HepG2 (cell line): ENCODE data around the gene OR11A1. TPM values are rescaled to one million over a fixed set of nuclear protein-coding genes. Genes with fewer than 3 reads are reported as not detected.

Experiments used
- ATAC-seq: fragments of 200-7000 bp; cut with Tn5 transposase; 3 replicates; pipeline ENCODE4 v1.9.1; 2020; ENCODE audit warnings: mild to moderate bottlenecking, moderate library complexity
- BruUV-seq: library from RNA; stranded (reverse); fragments of 400-500 nt; replicated peaks from 2 replicates; lab custom pipeline; 2021; lab: Mats Ljungman, UMichigan
- CTCF ChIA-PET: fragments of 300-600 bp; formaldehyde crosslinking; extraction: SDS; loops from one replicate; lab custom pipeline; 2021; ENCODE audit warnings: low total read pairs, inconsistent platforms, low intra/inter-chr PET ratio; lab: Yijun Ruan, JAX
- POLR2A ChIA-PET: fragments of 350-600 bp; sonication (Branson Sonifier 250); formaldehyde crosslinking; loops from one replicate; lab custom pipeline; 2020; ENCODE audit warnings: antibody characterized with exemption, inconsistent platforms; lab: Yijun Ruan, JAX
- DNase-seq: peaks from one replicate; pipeline ENCODE4 v3.0.0-alpha.2; 2015; ENCODE audit warnings: low spot score
- FAIRE-seq: peaks from 3 replicates; lab custom pipeline; 2011; peaks lifted over from hg19 to GRCh38; lab: Jason Lieb, UNC
- H2AFZ ChIP-seq: one replicate; pipeline ENCODE4 v1.6.1; 2011; ENCODE audit warnings: low read length, inconsistent platforms
- H3K27ac ChIP-seq: fragments of 300-600 bp; 3 replicates; pipeline ENCODE4 v1.8.0; 2011; ENCODE audit warnings: mixed run types, mild to moderate bottlenecking, mixed read lengths, low read length, inconsistent platforms; ENCODE audit not compliant: insufficient read depth; ENCODE audit errors: extremely low read length
- H3K27me3 ChIP-seq, 2 experiments: fragments of 200-600 bp in 1 of 2; 2 replicates in 1 of 2; 3 replicates in 1 of 2; pipeline versions ENCODE4 v1.6.0 to v1.8.0; 2011; ENCODE audit warnings: low read length in 2 of 2, mild to moderate bottlenecking in 2 of 2, moderate library complexity in 2 of 2, inconsistent platforms in 1 of 2; ENCODE audit not compliant: insufficient read depth in 2 of 2, control insufficient read depth in 1 of 2
- H3K36me3 ChIP-seq, 2 experiments: fragments of 200-600 bp in 1 of 2; replicated peaks in 1 of 2; 2 replicates in 1 of 2; 3 replicates in 1 of 2; pipeline versions ENCODE4 v1.5.1 to v1.8.0; 2011; ENCODE audit warnings: low read length in 2 of 2, inconsistent platforms in 1 of 2; ENCODE audit not compliant: insufficient read depth in 2 of 2, control insufficient read depth in 1 of 2
- H3K4me1 ChIP-seq: 2 replicates; pipeline ENCODE4 v1.5.1; 2012; ENCODE audit warnings: low read length, inconsistent platforms; ENCODE audit not compliant: insufficient read depth
- H3K4me2 ChIP-seq: 2 replicates; pipeline ENCODE4 v1.6.0; 2011; ENCODE audit warnings: low read depth, low read length, inconsistent platforms
- H3K4me3 ChIP-seq, 3 experiments: fragments of 200-600 bp in 1 of 3; sonication (generic), shearing (Covaris generic) in 1 of 3; replicated peaks in 1 of 3; 2 replicates each; pipeline ENCODE4 v1.5.1; 2011 to 2016; ENCODE audit warnings: low read length in 3 of 3, inconsistent platforms in 2 of 3, low read depth in 2 of 3, mild to moderate bottlenecking in 2 of 3, control low read depth in 1 of 3, mixed read lengths in 1 of 3; ENCODE audit not compliant: insufficient read depth in 1 of 3
- H3K79me2 ChIP-seq: one replicate; pipeline ENCODE4 v1.6.1; 2011; ENCODE audit warnings: low read length, inconsistent platforms; ENCODE audit not compliant: insufficient read depth
- H3K9ac ChIP-seq: 2 replicates; pipeline ENCODE4 v1.6.0; 2011; ENCODE audit warnings: mild to moderate bottlenecking, low read depth, low read length, inconsistent platforms; ENCODE audit not compliant: insufficient read depth
- H3K9me3 ChIP-seq: 2 replicates; pipeline ENCODE4 v1.5.1; 2012; ENCODE audit warnings: mild to moderate bottlenecking, low read length
- H4K20me1 ChIP-seq: 2 replicates; pipeline ENCODE4 v1.6.0; 2011; ENCODE audit warnings: inconsistent platforms, mild to moderate bottlenecking, low read length, moderate library complexity; ENCODE audit not compliant: insufficient read depth
- DMAP1 ChIP-seq: IDR thresholded peaks from 2 replicates; pipeline ENCODE4 v1.6.1; 2016
- ELK4 ChIP-seq: sonication (generic); formaldehyde crosslinking; IDR thresholded peaks from 2 replicates; pipeline ENCODE4 v1.9.0; 2021; ENCODE audit warnings: missing genetic modification reagents, borderline replicate concordance
- GATAD1 ChIP-seq: IDR thresholded peaks from 2 replicates; pipeline ENCODE4 v1.6.1; 2016; ENCODE audit warnings: missing genetic modification reagents, missing compliant biosample characterization
- NAIF1 ChIP-seq: sonication (generic); formaldehyde crosslinking; IDR thresholded peaks from 2 replicates; pipeline ENCODE4 v1.5.0; 2020; ENCODE audit warnings: mild to moderate bottlenecking, missing genetic modification reagents, borderline replicate concordance
- PHB2 ChIP-seq: fragments of 450-650 bp; IDR thresholded peaks from 2 replicates; pipeline ENCODE4 v1.6.1; 2018; ENCODE audit not compliant: partially characterized antibody
- SATB2 ChIP-seq: sonication (generic); formaldehyde crosslinking; IDR thresholded peaks from 2 replicates; pipeline ENCODE4 v1.5.0; 2020; ENCODE audit warnings: missing genetic modification reagents
- SNAPC5 ChIP-seq: sonication (generic); formaldehyde crosslinking; IDR thresholded peaks from 2 replicates; pipeline ENCODE4 v1.8.1; 2023; ENCODE audit warnings: mild to moderate bottlenecking, missing genetic modification reagents, borderline replicate concordance
- TBP ChIP-seq: sonication (generic); formaldehyde crosslinking; IDR thresholded peaks from 2 replicates; pipeline ENCODE4 v1.5.0; 2020; ENCODE audit warnings: missing genetic modification reagents
- ZMYM2 ChIP-seq: sonication (generic); formaldehyde crosslinking; IDR thresholded peaks from 2 replicates; pipeline ENCODE4 v1.8.0; 2022; ENCODE audit warnings: mild to moderate bottlenecking, missing genetic modification reagents
- ZNF639 ChIP-seq: conservative IDR thresholded peaks from 2 replicates; pipeline ENCODE4 v1.6.1; 2018; ENCODE audit warnings: missing genetic modification reagents
- WGBS: methylation state at CpG from one replicate; pipeline ENCODE4 v1.1.6; 2017; ENCODE audit warnings: low lambda C conversion rate; 5-methylcytosine and 5-hydroxymethylcytosine counted together
- in situ Hi-C: cut with HindIII; loops from 2 replicates; pipeline ENCODE4 v1.10.0; 2017; ENCODE audit warnings: low pct_unique_long_range_greater_than_20kb; ENCODE audit not compliant: extremely low pct_ligation_motif_present
- intact Hi-C: fragments of 100-400 bp; cut with micrococcal nuclease; formaldehyde crosslinking; loops from one replicate; pipeline ENCODE4 v1.10.0; 2022; ENCODE audit not compliant: unreplicated experiment
- polyA plus RNA-seq, 8 experiments: library from polyadenylated mRNA; depleted of rRNA in 3 of 8; stranded (reverse) in 7 of 8; unstranded in 1 of 8; fragments of >200 nt; fragmentation: Illumina TruSeq in 4 of 8; extraction: Trizol in 4 of 8; gene quantifications; 2 replicates each; pipeline versions ENCODE4 v1.2.1 to v1.2.3, GENCODE V29; 2011 to 2016; ENCODE audit warnings: low read depth in 4 of 8, missing spikeins in 1 of 8, mixed read lengths in 1 of 8; ENCODE audit not compliant: insufficient read depth in 1 of 8
- total RNA-seq, 5 experiments: library from RNA; depleted of rRNA; stranded (reverse); fragments of >200 nt; fragmentation: Illumina TruSeq; extraction: Trizol; gene quantifications; 2 replicates each; pipeline ENCODE4 v1.2.3, GENCODE V29; 2016; ENCODE audit warnings: low read depth in 1 of 5
- TF ChIP-seq, protein P1 (sequence below): sonication (generic); formaldehyde crosslinking; conservative IDR thresholded peaks from 2 replicates; pipeline ENCODE4 v1.4.0; 2020; ENCODE audit warnings: missing genetic modification reagents

Gene OR11A1
- total and polyA plus RNA-seq, 2 of the 13 experiments (the other 11 are each of a cell fraction or from before 2014, with no cell fraction given) = not detected

DNA sequence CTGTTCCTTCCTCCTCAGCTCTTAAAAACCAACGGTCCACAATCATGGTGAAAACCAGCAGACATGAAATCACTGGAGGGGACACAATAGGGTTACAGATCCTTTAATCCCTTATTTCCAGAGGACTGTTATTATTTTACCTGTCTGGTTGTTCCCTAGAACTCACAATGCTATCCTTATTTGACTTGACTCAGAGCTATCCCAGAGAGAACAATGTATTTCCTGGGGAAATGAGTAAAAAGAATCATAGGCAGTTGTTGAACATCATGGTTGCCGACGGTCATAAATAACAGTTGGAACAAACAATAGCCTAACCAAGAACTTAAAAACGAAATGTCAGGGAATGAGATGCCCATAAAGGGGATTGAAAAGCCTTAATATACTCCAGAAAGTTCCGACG is 9.4 kb upstream of the OR11A1 start:
- no peaks in the 10 kb centered on the region for H3K9me3 ChIP-seq
- in situ Hi-C loops = no loop called here
- CTCF ChIA-PET = no interaction called here
- H3K79me2 ChIP-seq = no peaks in the 10 kb centered on the region
- H4K20me1 ChIP-seq = no peaks in the 10 kb centered on the region
- intact Hi-C loops = no loop called here
- no peak overlapping the region for H3K27ac ChIP-seq
- no TSS peak for BruUV-seq
- no peaks in the 10 kb centered on the region; a peak in 1 of 5 replicates for H3K27me3 ChIP-seq
- no peak overlapping the region for H3K9ac ChIP-seq
- no peak for DNase-seq
- no peak overlapping the region for H2AFZ ChIP-seq
- H3K36me3 ChIP-seq = no peaks in the 10 kb centered on the region
- 38% methylated on average over 6 of the region's 6 CpGs for WGBS
- no peaks in the 10 kb centered on the region for H3K4me1 ChIP-seq
- POLR2A ChIA-PET = no interaction called here
- no peak for ATAC-seq
- no peak overlapping the region for H3K4me2 ChIP-seq
- no peak overlapping the region for H3K4me3 ChIP-seq
- TF ChIP-seq PHB2 (no peak), SNAPC5 (CRISPR knock-in tag) (no peak), ELK4 (CRISPR knock-in tag) (no peak), NAIF1 (CRISPR knock-in tag) (no peak), GATAD1 (no peak), ZNF639 (CRISPR knock-in tag) (no peak), SATB2 (CRISPR knock-in tag) (no peak), ZMYM2 (CRISPR knock-in tag) (no peak), TBP (CRISPR knock-in tag) (no peak), DMAP1 (CRISPR knock-in tag) (no peak)
- TF ChIP-seq, protein P1, sequence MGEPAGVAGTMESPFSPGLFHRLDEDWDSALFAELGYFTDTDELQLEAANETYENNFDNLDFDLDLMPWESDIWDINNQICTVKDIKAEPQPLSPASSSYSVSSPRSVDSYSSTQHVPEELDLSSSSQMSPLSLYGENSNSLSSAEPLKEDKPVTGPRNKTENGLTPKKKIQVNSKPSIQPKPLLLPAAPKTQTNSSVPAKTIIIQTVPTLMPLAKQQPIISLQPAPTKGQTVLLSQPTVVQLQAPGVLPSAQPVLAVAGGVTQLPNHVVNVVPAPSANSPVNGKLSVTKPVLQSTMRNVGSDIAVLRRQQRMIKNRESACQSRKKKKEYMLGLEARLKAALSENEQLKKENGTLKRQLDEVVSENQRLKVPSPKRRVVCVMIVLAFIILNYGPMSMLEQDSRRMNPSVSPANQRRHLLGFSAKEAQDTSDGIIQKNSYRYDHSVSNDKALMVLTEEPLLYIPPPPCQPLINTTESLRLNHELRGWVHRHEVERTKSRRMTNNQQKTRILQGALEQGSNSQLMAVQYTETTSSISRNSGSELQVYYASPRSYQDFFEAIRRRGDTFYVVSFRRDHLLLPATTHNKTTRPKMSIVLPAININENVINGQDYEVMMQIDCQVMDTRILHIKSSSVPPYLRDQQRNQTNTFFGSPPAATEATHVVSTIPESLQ = no peak
- no peak for FAIRE-seq
